ENCODE measurements around the gene TMCC2. TPM values are rescaled to one million over a fixed set of nuclear protein-coding genes. Genes with fewer than 3 reads are reported as not detected.

Gene TMCC2
- total RNA-seq, 4 donors from 2014 or later = 0.33 to 2.1 (median 1.1) TPM

DNA sequence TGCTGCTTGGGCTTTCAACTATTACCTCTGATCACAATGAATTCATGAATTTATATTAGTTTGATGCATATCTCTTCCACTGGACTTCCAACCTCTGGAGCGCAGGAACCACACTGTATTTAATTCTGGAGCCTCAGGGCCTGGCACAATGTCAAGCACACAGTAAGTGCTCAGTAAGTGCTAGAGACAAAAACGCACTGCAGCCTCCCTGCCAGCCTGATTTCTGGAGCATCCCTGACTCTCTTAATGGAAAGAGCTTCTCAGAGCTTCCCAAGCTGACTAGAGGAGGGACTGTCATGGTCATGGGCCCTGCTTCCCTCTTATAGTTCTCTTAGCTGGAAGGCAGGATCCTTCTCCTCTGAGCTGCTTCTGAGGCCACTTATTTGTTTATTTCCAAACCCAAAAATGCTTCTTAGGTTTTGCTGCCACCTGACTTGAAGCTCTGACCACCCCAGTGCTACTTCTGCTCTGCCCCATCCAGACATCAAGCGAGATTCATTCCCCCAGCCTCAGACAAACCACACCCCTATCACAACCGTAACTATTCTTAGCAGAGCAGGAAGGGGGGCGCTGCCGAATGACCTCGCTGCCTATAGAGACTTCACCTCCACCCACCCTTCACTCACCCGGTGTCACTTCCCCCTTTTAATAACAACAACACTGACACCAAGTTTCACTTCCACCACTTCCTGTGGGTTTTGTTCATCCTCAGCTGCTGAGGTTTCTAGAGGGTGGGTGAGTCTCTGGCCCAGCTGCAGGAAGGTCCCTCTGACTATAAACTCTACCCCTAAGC, 60.2 kb downstream of the TMCC2 start:
- TF ChIP-seq CTCF (IDR thresholded peaks at IDR 0.05; ENCODE audit: low read depth) = no peak

DNA sequence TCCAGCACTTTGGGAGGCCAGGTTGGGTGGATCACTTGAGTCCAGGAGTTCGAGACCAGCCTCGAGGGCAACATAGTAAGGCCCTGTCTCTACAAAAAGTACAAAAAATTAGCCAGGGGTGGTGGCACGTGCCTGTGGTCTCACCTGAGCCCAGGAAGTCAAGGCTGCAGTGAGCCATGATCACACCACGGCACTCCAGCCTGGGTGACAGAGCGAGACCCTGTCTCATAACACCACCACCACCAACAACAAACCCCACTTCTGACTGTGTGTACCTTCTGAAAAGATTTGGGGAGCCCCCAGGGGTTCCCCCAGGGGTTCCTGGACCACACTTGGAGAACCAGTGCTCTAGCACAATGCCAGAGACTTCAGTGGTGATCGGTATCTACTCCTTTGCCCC, 63.9 kb downstream of the TMCC2 start:
- TF ChIP-seq CTCF (IDR thresholded peaks at IDR 0.05; ENCODE audit: low read depth) = no peak

- TF ChIP-seq CTCF (IDR thresholded peaks at IDR 0.05; ENCODE audit: low read depth) = no peak
Measured at GRCh38 chr1:205293350-205294074, 65.8 kb downstream of the TMCC2 start.

DNA sequence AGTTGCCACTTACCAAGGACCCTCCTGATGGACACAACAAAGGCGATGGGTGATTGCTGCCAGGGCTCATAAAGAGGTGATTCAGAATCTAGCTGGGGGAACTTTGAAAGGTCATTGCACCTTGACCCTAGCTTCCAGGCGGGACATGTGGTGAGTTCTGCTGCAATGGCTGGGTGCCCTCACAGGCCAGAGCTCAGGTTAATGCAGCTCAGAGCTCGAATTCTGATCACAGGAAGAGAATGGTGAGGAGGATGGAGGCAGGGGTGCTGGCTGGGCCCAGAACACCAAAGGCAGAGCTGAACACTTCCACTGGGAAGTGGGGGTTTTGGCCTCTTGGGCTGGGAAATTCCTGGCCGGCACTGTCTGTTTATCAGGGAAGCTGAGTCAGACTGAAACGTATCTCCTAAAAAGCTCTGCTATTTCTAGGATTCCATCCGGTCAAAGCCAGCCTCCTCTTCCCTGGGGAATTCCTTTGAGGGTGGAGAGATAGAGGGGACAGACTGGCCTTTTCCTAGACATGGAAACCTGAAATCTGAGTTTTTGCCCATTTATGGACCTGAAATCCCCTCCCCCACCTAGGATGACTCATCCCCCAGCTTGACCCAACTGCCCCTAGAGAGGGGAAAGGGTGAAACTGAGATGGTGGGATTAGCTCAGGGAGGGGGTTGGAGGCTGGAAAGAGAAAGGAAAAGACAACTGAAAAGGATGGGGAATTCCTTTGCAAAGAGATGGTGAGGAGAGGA, 66.6 kb downstream of the TMCC2 start:
- no peak for TF ChIP-seq CTCF (IDR thresholded peaks at IDR 0.05; ENCODE audit: low read depth)

- no peak for TF ChIP-seq CTCF (IDR thresholded peaks at IDR 0.05; ENCODE audit: low read depth)
Measured at GRCh38 chr1:205294934-205295333, 67.2 kb downstream of the TMCC2 start.

DNA sequence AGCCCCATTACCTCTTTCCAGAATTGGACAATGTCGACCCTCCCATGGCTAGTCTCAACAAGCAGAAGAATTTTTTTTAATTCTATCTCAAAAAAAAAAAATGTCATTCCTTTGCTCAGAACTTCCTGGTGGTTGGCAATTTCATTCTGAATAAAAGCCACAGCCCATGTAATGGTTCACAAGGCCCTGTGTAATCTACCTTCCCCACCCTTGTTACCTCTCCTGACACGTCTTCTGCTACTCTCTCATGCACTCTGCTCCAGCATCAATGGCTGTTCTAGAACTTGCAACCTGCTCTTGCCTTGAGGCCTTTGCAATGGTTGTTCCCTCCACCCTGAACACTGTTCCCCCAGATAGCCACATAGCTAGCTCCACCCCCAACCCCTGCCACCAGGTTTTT, 68.4 kb downstream of the TMCC2 start:
- TF ChIP-seq CTCF (IDR thresholded peaks at IDR 0.05; ENCODE audit: low read depth) = no peak

All from subcutaneous adipose tissue (tissue), 4 donors.